Measurements from ENCODE around the gene DGKG.

The DGKG gene

DNA sequence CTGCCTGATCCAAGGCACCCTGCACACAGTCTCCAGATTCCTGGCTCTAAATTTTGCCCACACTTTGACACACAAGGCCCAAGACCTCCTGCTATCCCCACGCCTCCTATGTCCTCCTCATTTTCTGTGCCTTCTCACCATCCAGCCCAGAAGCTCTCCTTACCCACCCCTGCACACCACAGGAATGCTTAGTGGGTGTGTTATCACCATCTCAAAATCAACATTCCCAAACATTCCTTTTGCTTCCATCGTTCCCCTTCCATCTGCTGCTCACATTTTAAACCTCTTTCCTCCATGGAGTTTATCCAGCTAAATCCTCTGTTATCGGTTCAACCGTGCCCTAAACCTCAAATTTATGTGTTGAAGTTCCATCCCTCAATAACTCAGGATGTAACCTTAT is 43.9 kb downstream of the DGKG start:
- DNase-seq (ENCODE audit: low spot score): no peak

DNA sequence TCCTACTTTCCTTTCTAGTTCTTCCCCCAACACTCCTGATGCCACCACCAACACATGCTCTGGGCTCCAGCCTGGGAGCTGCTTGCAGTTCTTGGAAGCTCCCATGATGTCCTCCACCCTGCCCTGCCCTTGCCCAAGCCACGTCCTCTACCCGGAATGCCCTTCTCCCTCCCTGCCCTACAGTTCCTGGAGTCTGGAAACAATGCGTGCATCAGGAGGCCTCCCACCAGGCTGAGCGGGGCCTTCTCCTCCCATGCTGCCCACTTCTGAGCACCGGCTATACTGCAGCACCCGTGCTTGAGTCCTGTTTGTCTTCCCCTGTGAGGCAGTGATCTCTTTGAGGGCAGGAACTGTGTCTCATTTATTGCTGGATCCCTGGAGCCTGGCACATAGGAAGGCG is 44.6 kb downstream of the DGKG start:
- no peak for DNase-seq (ENCODE audit: low spot score)

DNA sequence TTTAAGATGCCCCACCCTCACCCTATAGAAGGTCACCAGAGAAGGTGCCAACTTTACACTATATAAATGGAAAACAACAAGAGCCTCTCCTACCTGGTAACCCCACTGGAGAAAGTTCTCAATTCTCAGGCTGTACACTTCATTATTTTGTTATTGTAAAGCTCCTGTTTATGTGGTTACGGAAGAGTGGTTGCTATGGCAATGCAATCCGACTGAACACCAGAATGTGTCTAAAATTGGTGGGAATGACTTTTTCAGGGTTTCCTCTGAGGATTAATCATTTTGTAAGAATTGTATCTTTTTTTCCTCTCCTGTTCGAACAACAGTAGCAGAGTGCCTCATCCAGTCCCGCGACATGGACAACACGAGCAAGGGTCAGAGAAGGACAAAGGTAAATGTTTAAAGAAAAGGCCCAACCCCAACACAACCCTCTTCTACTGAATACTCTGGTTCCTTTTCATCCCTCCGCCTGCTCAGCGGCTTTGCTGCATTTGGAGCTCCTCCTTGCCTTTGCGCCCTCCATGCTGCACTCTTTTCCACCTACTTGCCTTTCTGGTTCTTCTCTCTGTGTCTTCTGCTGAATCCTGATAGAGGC is 45.3 kb downstream of the DGKG start:
- no peak for DNase-seq (ENCODE audit: low spot score)

DNA sequence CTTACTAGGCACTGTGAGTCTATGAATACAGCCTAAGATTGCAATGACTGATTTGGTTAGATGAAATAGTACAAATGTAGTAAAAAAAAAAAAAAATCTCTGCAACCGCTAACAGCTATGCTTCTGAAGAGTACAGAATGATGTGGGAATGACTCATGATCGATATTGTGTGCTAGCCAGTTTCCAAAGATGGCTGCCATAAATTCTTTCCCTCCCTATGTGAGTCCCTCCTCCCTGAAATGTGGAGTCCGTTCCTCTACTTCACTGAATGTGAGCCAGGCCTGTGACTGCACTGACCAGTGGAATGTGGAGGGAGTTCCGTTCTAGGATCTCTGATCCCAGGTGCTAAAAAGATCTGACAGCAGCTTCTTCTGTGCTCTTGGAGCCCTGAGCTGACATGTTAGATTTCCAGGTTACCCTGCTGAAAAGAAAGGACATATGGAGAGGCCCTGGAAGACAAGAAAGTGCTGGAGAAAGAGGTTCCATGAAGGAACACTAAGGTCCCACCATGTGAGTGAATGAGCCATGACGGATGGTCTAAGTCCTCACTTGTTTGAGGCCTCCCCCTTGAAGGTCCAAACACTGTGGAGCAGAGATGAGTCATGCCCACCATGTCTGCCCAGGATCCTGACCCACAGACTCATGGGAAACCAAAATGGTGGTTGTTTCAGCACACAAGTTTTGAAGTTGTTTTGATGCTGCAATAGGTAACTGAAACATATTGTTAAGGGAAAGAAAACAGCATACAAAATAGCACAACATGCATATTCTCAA is 46.3 kb downstream of the DGKG start:
- no peak for DNase-seq (ENCODE audit: low spot score)

DNA sequence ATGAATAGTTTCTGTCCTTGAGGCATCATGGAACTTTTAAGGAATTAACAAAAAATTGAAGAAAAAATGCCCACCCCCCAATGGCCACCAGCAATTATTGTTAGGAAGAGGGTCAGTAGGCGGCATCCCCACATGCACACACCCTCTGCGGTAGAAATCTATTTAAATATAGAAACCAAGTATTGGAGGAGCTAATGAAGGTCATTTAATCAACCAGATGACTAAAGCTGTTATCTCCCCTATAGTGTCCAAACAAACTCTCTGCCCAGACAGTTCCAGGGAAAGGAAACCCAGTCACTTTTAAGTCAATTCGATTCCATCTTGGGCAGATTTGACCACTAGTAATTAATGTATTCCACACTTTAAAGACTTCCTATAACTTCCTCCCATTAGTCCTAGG is 47.1 kb downstream of the DGKG start:
- no peak for DNase-seq (ENCODE audit: low spot score)

DNA sequence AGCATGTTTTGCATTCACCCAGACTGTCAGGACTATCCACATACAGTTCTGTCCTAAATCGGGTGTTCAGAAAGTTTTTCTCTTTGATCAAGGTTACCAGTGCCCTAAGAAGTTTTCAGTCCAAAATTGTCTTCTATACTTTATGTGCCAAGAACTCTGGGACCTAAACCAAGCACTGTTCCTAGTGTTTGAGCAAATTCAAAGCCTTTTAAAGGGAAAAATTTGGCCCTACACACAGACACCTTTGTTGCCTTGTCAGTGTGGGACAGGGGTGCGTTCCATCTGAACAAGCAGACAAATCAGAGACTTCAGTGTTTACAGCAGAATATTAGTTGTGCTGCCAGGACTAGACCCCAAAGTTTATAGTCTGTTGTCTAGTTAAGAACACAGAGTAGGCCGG is 50.6 kb downstream of the DGKG start:
- DNase-seq (ENCODE audit: low spot score): no peak

DNA sequence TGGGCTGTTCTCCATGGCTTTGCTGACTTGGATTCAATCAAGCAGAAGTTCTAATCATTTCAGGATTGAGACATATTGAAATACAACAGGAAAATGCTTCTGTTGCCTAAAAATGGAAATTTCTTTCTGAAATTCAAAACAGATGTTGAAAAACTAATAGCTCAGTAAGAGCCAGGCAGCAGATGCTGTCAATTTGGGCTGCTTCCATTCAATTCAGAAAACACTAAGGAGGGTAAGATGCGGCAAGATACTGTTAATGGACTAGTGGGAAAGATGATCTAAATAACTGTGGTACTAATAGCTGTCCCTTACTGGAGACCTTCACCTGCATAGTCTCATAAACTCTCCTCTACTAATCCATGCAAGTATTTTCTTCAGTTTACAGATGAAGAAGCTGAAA is 53.5 kb downstream of the DGKG start:
- DNase-seq (ENCODE audit: low spot score): no peak

DNA sequence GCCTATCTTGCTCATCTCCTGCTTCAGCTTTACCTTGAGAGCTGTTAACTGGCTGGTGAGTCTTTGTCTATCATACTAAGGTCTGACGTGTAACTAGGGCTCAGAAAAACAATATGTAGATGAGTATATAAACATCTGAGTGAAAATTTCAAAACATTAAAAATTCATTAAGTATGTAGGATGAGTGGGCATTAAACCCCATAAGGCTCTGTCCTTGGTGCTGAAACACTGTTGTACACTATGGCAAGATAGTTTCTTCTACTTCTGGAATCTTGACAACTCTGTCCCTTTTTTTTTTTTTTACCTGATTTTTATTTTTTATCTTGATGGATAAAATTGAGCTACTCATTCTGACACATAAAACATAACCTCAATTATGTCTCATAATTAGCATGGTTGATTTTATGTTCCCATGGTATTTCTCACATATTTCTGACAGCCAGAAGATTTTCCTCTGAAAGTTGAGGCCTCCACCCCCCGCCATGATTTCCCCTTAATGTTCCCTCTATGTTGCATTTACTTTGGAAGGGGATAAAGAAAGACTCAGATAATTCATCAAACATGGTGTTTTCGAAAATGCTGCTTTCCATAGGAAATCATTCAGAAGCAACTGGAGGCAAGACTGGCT is 54.3 kb downstream of the DGKG start:
- no peak for DNase-seq (ENCODE audit: low spot score)

DNA sequence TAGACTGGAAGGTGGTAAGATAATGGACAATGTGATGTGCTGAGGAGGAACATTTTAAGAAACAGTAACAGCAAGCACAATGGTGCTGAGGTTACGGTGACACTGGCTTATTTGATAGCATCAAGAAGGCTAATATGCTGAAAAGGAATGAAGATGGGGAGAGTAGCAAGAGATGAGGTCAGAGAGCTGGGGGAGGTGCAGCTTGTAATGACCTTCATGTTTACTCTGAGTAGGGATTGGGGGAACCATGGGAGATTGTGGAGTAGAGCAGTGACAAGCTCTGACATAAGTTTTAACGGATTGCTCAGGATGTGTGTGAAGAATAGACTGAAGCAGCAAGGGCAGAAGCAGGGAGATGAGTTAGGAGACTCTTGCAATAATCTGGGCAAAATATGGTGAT is 56.7 kb downstream of the DGKG start:
- no peak for DNase-seq (ENCODE audit: low spot score)

DNA sequence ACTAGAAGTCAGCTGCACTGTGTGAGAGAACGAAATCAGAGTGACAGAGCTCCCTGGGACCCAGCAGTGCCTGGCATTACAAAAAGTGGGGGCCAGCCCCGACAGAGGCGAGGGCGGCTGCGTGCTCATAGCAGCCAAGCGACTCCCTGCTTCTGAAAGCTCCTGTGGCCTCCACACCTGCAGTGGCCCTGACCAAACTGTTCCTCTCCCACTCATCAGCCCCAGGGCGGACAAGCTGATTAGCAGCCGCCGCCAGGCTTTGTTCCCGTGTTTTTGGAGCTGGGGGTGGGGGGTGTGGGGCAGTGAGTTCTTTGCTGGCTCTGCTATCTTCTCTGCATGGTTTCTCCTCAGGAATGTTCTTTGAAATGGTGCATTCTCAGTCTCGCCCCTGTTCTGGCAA is 58.1 kb downstream of the DGKG start:
- no peak for DNase-seq (ENCODE audit: low spot score)

DNA sequence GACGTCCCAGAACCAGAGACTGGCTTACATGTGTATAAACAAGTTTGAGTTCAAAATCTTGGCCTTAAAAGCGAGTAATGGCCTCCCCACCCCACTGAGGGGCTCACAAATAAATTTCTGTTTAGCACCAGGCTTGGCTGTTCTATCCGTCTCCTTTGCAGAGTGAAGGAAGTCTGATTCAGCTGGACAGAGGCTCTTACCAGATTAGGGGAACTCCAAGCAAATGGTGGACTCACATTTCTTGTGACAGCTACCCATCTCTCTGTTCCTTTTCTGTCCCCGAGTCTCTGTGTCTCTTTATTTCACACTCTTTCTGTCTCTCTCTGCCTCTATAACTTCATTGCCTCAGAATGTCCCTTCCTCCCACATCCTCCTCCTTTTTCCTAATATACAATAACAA is 62.7 kb downstream of the DGKG start:
- DNase-seq (ENCODE audit: low spot score): no peak

DNA sequence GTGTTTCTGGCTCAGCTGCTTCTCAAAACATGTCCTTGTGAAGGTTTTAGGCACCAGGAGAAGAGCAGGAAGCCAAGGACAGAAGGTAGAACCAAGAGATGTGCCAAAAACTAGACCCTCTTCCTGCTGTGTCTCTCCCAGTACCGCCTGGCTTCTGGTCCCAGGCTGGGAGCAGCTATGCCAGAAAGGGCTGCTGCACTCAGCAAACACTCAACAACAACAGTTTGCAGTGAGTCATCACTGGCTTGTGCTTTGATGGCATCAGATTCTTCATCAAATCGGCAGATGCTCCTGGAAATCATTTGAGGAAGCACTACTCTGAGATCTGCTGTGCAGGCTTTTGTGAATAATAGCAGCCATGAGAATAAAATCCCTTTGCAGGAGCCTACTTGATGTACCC is 63.2 kb downstream of the DGKG start:
- DNase-seq (ENCODE audit: low spot score): no peak

DNA sequence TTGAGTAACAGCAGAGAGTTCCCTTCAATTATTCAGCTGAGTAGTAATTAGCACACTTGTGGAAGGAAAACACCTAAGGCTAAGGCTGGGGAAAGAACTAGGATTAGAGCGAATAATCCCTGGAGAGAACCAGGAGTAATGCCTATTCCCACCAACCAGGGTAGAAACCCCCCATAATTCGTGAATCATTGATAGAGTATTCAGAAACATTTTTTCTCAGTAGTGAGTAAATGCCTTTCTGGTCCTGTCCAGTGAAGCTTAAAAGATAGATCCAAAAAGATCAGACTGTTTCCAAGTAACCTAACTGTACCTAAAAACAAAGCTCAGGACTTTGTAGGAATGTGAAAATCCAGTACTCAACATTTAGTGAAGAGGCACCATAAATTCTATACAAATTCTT is 71.2 kb downstream of the DGKG start:
- DNase-seq (ENCODE audit: low spot score): no peak

DNA sequence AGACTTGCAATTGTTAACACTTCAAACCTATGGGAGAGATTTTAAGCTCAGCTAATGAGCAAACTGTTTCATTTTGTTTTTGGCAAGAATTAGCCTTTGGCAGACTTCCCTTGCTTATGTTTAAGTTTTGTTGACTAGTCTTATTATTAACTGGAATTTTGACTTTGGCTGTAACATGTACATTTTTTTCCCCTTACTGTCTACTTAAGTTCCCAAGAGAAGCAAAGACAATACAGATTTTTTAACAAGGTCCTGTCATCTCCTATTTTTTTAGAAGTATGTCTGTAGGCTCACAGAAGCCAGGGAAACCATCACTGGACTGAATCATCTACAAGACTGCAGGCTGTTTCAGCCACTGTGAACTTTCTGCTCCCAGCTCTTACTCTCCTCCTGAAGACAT is 74.3 kb downstream of the DGKG start:
- DNase-seq (ENCODE audit: low spot score): no peak

DNA sequence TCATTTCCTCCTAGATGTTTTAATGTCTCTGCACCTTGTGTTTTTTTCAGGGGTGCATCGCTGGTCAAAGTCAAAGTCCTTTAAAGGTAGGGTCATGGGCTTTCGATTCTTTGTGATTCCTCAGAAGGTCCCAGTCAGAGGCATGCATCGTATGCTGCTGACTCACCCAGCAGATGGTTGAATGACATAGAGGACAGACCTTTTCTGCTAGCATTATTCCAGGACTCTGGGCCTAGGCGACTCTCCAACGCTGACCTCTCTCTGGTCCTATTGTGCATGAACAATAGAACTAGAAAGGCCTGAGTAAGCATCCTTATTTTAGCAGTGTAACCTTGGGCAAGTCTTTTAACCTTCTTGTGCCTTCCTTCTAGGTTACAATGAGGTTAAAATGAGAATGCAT is 75.9 kb downstream of the DGKG start:
- DNase-seq (ENCODE audit: low spot score): no peak

DNA sequence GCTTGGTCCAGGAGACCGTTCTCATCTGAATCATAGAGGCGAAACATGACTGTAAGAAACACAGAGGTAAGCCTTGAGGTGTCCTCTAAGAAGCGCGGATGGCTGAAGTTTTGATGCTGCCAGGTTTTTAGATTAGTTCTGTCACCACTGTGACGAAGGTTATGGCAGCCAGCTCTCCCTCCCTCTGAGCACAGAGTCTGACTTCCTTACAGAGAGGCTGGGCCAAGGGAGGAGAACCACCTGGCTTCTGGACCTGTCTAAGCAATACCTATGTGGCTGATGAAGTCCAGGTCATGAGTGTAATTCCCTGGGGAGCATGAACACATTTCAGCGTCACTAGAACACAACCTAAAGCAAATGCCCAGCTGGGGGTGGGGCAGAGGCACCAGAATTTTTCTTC is 77.4 kb downstream of the DGKG start:
- no peak for DNase-seq (ENCODE audit: low spot score)

DNA sequence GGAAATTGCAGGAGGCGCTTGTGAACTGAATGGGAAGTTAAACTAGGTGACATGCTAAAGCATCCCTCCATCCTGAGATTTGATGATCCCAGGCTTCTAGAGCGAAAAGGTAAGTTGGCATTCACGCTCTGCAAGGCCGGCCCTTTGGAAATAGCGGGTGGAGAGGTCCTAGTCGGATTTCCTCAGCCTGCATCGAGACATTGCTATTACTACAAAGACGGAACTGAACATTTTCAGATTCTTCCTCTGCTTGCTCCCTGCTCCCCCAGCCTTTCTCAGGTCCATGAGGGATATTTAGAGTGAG is 77.7 kb downstream of the DGKG start:
- DNase-seq (ENCODE audit: low spot score): no peak

DNA sequence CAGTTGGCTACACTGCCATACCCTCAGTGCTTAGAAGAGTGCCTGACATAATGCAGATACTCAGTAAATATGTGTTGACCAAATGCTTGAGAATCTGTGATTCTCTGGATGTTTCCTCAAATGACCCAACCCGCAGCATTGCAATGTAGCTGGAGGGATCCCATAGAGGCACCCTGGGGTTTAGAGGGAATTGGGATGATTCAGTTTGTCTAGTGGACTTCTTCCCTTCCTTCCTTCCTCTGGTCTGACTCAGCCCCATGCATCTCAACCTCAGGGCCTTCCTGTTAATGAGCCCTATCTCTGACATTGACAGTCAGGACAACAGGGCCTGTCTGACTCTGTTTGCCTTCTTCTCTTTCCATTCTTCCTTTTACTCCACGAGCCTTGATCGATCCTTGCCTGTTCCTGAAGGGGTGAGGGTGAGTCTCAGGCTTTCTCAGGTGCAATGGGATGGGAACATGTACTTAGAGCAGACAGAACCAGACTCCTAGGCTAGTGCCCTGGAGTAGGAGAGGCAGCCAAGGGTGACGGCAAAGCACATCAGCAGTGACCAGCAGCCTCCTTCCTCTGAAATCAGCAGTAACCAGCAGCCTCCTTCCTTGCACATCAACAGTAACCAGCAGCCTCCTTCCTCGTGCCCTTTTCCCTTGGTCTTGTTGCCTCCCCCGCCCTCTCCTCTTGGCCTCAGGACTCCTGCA is 78.2 kb downstream of the DGKG start:
- DNase-seq (ENCODE audit: low spot score): no peak

DNA sequence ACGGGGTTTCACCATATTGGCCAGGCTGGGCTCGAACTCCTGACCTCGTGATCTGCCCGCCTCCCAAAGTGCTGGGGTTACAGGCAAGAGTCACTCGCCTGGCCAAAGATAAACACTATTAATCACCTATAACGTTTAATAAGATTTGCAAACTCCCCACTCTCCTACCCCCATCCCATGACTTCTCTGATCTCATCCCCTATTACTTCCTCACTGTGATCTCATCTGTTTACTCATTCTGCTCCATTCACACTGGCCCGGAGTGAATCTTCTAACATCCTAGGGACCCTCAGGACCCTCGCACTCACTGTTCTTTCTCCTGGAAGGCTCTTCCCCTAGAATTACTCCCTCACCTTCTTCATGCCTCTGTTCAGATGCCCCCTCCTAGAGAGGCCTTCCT is 78.9 kb downstream of the DGKG start:
- no peak for DNase-seq (ENCODE audit: low spot score)

DNA sequence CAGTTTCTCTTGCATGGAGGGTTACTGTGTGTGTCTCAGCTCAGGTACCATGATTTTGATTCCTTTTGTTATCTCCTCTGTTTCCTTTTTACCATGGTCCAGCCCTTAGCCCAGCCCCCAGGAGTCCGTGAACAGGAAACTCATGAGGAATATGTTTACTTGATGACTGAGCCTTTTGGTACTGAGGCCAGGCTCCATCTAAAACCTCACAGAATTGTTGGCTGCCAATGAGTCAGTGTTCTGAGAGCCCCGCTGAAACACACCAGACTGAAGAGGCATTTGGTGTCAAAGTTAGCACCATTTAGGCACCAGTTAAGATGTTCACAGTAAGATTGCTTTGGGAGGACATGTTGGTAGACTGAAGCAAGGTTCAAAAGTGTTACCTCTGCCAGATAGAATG is 80.9 kb downstream of the DGKG start:
- DNase-seq (ENCODE audit: low spot score): no peak

DNA sequence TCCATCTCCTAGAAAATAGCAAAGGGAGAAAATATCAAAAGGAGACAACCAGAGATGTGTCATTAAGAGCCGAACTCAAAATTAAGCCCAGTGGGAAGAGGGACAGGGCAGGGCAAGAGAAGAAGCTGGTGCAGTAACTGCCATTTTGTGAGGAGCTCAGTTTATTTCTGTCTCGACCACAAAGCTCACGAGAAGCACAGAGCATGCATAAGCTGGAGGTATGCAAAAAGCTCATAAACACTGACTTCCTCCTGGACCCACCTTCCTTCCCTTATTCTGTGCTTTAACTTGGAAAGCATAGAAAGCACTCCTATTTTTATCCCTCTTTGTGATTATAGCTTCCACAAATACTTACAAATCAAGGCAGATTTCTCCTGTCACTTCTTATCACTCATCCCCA is 81.3 kb downstream of the DGKG start:
- DNase-seq (ENCODE audit: low spot score): peak; percentile 30

DNA sequence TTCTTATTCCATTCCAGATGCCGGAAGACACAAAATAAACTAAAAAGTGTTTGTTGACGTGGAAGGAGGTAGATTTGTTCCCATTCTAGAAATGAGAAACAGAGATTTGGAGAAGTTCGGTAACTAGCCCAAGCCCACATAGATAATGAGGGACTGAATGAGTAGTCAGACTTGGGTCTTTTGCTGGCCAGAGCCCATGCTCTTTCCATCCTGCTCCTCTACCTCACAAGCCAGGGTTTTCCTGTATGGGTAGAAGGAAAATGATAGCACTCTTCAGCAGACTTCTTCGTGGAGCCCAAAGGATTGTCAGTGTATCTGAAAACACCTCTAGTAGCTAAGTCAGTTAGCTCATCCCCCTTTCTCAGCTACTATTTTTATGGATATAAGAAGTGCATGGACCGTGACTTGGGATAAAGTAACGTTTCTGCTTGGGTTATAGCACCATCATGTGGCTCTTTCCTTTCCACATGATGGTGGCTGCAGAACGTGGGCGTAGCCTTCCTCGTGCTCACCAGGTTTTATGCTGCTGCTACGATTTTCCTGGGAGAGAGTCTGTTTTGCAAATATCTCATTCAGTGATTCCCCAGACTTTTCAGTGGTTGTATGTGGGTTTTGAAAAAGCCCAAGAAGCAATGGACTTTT is 84.6 kb downstream of the DGKG start:
- no peak for DNase-seq (ENCODE audit: low spot score)

DNA sequence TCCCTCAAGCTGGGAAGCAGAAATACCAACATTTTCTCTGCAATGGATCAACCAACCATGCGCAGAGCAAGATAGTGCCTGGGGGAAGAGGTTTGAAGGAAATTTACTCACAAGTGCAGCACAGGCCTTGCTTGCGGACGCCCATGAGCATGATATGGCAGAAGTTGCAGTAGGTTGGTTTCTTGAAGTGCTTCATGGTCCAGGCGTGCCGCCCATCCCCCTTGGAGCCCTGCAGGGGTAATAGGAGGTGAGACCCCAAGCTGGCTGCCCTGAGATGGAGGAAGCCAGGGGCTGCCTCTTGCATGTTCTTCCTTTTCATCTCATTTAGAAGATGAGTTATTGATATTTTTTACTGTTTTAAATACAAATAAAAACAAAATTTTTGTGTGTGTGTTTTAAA is 86.6 kb downstream of the DGKG start:
- DNase-seq (ENCODE audit: low spot score): no peak

All from germinal center (tissue), 1 donor.